T-helper 1 cell treated with Interleukin-12 subunit alpha and Interleukin-12 subunit beta and Interleukin-4 antibody, amounts not matched to agents 30 ng/mL and 1 ng/mL, for 36 hours (primary cell): Measurements from ENCODE around the gene RNPC3. TPM values are rescaled to one million over a fixed set of nuclear protein-coding genes. Genes with fewer than 3 reads are reported as not detected.
"Not testable (repeated sequence)": the region's sequence is repeated elsewhere in the genome, so short reads cannot be mapped to it uniquely, and the experiment has no call there.

Source experiments
- intact Hi-C: fragments of 100-400 bp; cut with micrococcal nuclease; formaldehyde crosslinking; loops from one replicate; pipeline ENCODE4 v1.15.1; 2024
- total RNA-seq: library from RNA; stranded (reverse); gene quantifications from 2 replicates; pipeline ENCODE4 v1.2.3, GENCODE V29; 2022

Gene RNPC3
- total RNA-seq, 1 donor from 2014 or later: 28.7 TPM

- intact Hi-C loops: no loop called here
Observed at GRCh38 chr1:103547840-103548239, 22.3 kb downstream of the RNPC3 start.

- intact Hi-C loops: no loop called here
Observed at GRCh38 chr1:103560427-103560826, 34.9 kb downstream of the RNPC3 start.

- intact Hi-C loops: not testable (repeated sequence)
Observed at GRCh38 chr1:103561124-103561523, 35.6 kb downstream of the RNPC3 start.

- intact Hi-C loops: no loop called here
Observed at GRCh38 chr1:103561643-103562395, 36.3 kb downstream of the RNPC3 start.

- intact Hi-C loops: no loop called here
Observed at GRCh38 chr1:103563056-103563455, 37.6 kb downstream of the RNPC3 start.

- intact Hi-C loops: no loop called here
Observed at GRCh38 chr1:103569493-103569892, 44.0 kb downstream of the RNPC3 start.

- intact Hi-C loops: not testable (repeated sequence)
Observed at GRCh38 chr1:103571289-103571688, 45.8 kb downstream of the RNPC3 start, which contains the start of gene AMY2B. Gene AMY2B, plus strand, starts transcription at chr1:103571589. Its CDS starts 14 bp downstream, at chr1:103571603.

GRCh38 chr1:103576065-103576464 lies 50.6 kb downstream of the RNPC3 start:
- intact Hi-C loops: no loop called here

GRCh38 chr1:103576784-103577183 lies 51.3 kb downstream of the RNPC3 start:
- intact Hi-C loops: not testable (repeated sequence)

- intact Hi-C loops: no loop called here
Observed at GRCh38 chr1:103582464-103582863, 57.0 kb downstream of the RNPC3 start.

GRCh38 chr1:103583887-103584286 lies 58.4 kb downstream of the RNPC3 start:
- intact Hi-C loops: no loop called here

- intact Hi-C loops: no loop called here
Observed at GRCh38 chr1:103584537-103584936, 59.0 kb downstream of the RNPC3 start.

GRCh38 chr1:103602740-103603139 lies 77.2 kb downstream of the RNPC3 start:
- intact Hi-C loops: not testable (repeated sequence)

Other genes starting within 250 kb of the RNPC3 start
- gene AMY2B, start 45.9 kb downstream of the RNPC3 start, total RNA-seq: 6.5 and 7.1 TPM in 2 replicates
- gene AMY2A, start 91.7 kb downstream of the RNPC3 start, total RNA-seq: not detected in 2 replicates
- not detected in 2 replicates for gene AMY1A, start 130.1 kb downstream of the RNPC3 start, total RNA-seq
- not detected in 2 replicates for gene AMY1B, start 170.5 kb downstream of the RNPC3 start, total RNA-seq
- gene AMY1C, start 224.2 kb downstream of the RNPC3 start, total RNA-seq: not detected in 2 replicates